Trophoblast cell (in vitro differentiated cells and primary cell): Measurements from ENCODE around the gene CACNA2D4.
A peak's percentile ranks its signal among the peaks of the same experiment; 100 is the strongest.

ENCODE experiments used
- DNase-seq, 2 donors: peaks; one replicate each; pipeline ENCODE4 v3.0.0-alpha.2; 2016
- H2AFZ ChIP-seq: 2 replicates; pipeline ENCODE4 v1.6.1; 2013; ENCODE audit warnings: low read length, moderate library complexity, mild to moderate bottlenecking; ENCODE audit not compliant: insufficient read depth, poor library complexity
- H2AK5ac ChIP-seq: 2 replicates; pipeline ENCODE4 v1.6.1; 2013; ENCODE audit warnings: mild to moderate bottlenecking, low read length
- H2BK120ac ChIP-seq: 2 replicates; pipeline ENCODE4 v1.6.1; 2013; ENCODE audit warnings: low read length, mild to moderate bottlenecking, moderate library complexity; ENCODE audit not compliant: insufficient read depth, poor library complexity
- H2BK12ac ChIP-seq: 2 replicates; pipeline ENCODE4 v1.6.1; 2013; ENCODE audit warnings: mild to moderate bottlenecking, low read length, moderate library complexity
- H2BK5ac ChIP-seq: 2 replicates; pipeline ENCODE4 v1.6.1; 2013; ENCODE audit warnings: low read length, low read depth, moderate library complexity, mild to moderate bottlenecking; ENCODE audit not compliant: poor library complexity
- H3K14ac ChIP-seq: 2 replicates; pipeline ENCODE4 v1.6.1; 2013; ENCODE audit warnings: mild to moderate bottlenecking, low read length
- H3K18ac ChIP-seq: 2 replicates; pipeline ENCODE4 v1.6.1; 2013; ENCODE audit warnings: mild to moderate bottlenecking, low read length
- H3K23ac ChIP-seq: 2 replicates; pipeline ENCODE4 v1.6.1; 2013; ENCODE audit warnings: low read length
- H3K27ac ChIP-seq: 2 replicates; pipeline ENCODE4 v1.5.1; 2013; ENCODE audit warnings: low read depth, mild to moderate bottlenecking, inconsistent platforms, low read length, moderate library complexity
- H3K27me3 ChIP-seq: 2 replicates; pipeline ENCODE4 v1.6.1; 2013; ENCODE audit warnings: inconsistent platforms, mild to moderate bottlenecking, low read length, moderate library complexity; ENCODE audit not compliant: insufficient read depth
- H3K36me3 ChIP-seq, 2 experiments: 1 replicate in 1 of 2; 2 replicates in 1 of 2; pipeline ENCODE4 v1.6.1; 2013; ENCODE audit warnings: low read length in 2 of 2, mild to moderate bottlenecking in 2 of 2, moderate library complexity in 1 of 2; ENCODE audit not compliant: insufficient read depth in 2 of 2, control insufficient read depth in 1 of 2
- H3K4ac ChIP-seq: 2 replicates; pipeline ENCODE4 v1.6.1; 2013; ENCODE audit warnings: low read depth, mild to moderate bottlenecking, low read length, moderate library complexity
- H3K4me1 ChIP-seq, 2 experiments: 1 replicate in 1 of 2; 2 replicates in 1 of 2; pipeline ENCODE4 v1.6.1; 2013; ENCODE audit warnings: low read length in 2 of 2, mild to moderate bottlenecking in 2 of 2, moderate library complexity in 1 of 2; ENCODE audit not compliant: insufficient read depth in 2 of 2, control insufficient read depth in 1 of 2
- H3K4me2 ChIP-seq: 2 replicates; pipeline ENCODE4 v1.6.1; 2013; ENCODE audit warnings: inconsistent platforms, mild to moderate bottlenecking, low read length, moderate library complexity
- H3K4me3 ChIP-seq: 2 replicates; pipeline ENCODE4 v1.5.1; 2013; ENCODE audit warnings: mild to moderate bottlenecking, low read depth, low read length, inconsistent platforms
- H3K79me1 ChIP-seq: one replicate; pipeline ENCODE4 v1.6.1; 2013; ENCODE audit warnings: low read length
- H3K79me2 ChIP-seq: 2 replicates; pipeline ENCODE4 v1.6.1; 2013; ENCODE audit warnings: low read length, mild to moderate bottlenecking; ENCODE audit not compliant: control insufficient read depth, insufficient read depth, poor library complexity
- H3K9ac ChIP-seq: 2 replicates; pipeline ENCODE4 v1.6.1; 2013; ENCODE audit warnings: mild to moderate bottlenecking, low read length
- H3K9me3 ChIP-seq: 2 replicates; pipeline ENCODE4 v1.6.1; 2013; ENCODE audit warnings: low read depth, mild to moderate bottlenecking, control low read depth, inconsistent platforms, low read length; ENCODE audit not compliant: insufficient read depth
- H4K12ac ChIP-seq: 2 replicates; pipeline ENCODE4 v1.6.1; 2013; ENCODE audit warnings: low read depth, mild to moderate bottlenecking, low read length, moderate library complexity
- H4K8ac ChIP-seq: 2 replicates; pipeline ENCODE4 v1.6.1; 2013; ENCODE audit warnings: low read depth, mild to moderate bottlenecking, low read length, moderate library complexity
- H4K91ac ChIP-seq: one replicate; pipeline ENCODE4 v1.6.1; 2013; ENCODE audit warnings: low read depth, mild to moderate bottlenecking, low read length, moderate library complexity
- WGBS: extraction: QIAGEN DNeasy Blood & Tissue Kit; methylation state at CpG from one replicate; pipeline ENCODE4 v1.1.7; 2013; ENCODE audit warnings: missing lambda C conversion rate; ENCODE audit not compliant: insufficient read length, insufficient coverage; ENCODE audit errors: extremely low coverage; 5-methylcytosine and 5-hydroxymethylcytosine counted together

The CACNA2D4 gene

DNA sequence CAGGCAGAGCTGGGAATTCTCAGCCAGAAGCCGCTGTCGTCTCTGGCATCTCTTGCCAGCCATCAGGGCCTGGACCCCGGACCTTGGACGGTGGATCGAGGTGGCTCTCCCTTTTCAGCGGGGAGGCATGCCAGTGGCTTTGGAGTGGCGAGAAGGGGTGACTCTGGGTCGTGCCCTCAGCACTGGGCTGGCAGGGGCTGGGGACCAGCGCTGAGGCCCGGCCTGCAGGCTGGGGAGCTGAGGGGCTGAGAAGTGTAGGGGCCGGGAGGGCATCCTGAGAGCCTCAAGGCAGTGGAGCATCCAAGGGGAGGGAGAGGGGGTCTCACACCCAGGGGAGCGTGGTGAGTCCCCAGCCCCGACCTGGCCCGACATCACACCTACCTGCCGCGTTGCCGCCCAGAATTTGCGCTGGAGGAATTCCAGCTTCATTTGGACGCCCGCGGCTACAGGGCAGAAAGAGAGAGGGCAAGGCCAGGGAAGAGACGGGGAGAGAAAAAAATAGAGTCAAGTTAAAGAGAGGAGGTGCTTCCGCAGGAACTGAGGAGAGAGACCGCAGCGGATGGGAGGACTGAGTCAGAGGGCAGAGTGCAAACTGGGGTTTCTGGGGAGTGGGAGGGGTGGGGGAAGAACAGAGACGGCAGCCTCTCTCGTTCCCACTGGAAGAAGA is 107.0 kb downstream of the CACNA2D4 start:
- H3K27ac ChIP-seq = no peak overlapping the region
- no peak overlapping the region for H3K4ac ChIP-seq
- H3K27me3 ChIP-seq = no peaks in the 10 kb centered on the region
- WGBS = no CpG with 5 or more reads among the region's 27 CpGs
- H4K91ac ChIP-seq = no peak overlapping the region
- no peak overlapping the region for H3K9ac ChIP-seq
- no peak overlapping the region for H3K4me3 ChIP-seq
- no peak for DNase-seq
- H2BK12ac ChIP-seq = no peak overlapping the region
- no peak overlapping the region for H3K4me2 ChIP-seq
- H2BK120ac ChIP-seq = no peak overlapping the region
- H2BK5ac ChIP-seq = no peak overlapping the region
- H3K79me1 ChIP-seq = no peaks in the 10 kb centered on the region
- no peaks in the 10 kb centered on the region for H3K79me2 ChIP-seq
- H2AFZ ChIP-seq = no peak overlapping the region
- no peak overlapping the region for H3K14ac ChIP-seq
- H3K9me3 ChIP-seq = peaks cover 7% of the 10 kb centered on the region
- H4K8ac ChIP-seq = no peak overlapping the region
- H3K18ac ChIP-seq = no peak overlapping the region
- no peak overlapping the region for H2AK5ac ChIP-seq
- no peak overlapping the region for H4K12ac ChIP-seq
- peaks cover 0 to 5% of the 10 kb centered on the region in 2 experiments for H3K4me1 ChIP-seq
- no peak overlapping the region for H3K23ac ChIP-seq
- no peaks in the 10 kb centered on the region for H3K36me3 ChIP-seq

GRCh38 chr12:1810931-1811280 is 107.5 kb downstream of the CACNA2D4 start:
- no peaks in the 10 kb centered on the region for H3K79me2 ChIP-seq
- no CpG with 5 or more reads among the region's 10 CpGs for WGBS

DNA sequence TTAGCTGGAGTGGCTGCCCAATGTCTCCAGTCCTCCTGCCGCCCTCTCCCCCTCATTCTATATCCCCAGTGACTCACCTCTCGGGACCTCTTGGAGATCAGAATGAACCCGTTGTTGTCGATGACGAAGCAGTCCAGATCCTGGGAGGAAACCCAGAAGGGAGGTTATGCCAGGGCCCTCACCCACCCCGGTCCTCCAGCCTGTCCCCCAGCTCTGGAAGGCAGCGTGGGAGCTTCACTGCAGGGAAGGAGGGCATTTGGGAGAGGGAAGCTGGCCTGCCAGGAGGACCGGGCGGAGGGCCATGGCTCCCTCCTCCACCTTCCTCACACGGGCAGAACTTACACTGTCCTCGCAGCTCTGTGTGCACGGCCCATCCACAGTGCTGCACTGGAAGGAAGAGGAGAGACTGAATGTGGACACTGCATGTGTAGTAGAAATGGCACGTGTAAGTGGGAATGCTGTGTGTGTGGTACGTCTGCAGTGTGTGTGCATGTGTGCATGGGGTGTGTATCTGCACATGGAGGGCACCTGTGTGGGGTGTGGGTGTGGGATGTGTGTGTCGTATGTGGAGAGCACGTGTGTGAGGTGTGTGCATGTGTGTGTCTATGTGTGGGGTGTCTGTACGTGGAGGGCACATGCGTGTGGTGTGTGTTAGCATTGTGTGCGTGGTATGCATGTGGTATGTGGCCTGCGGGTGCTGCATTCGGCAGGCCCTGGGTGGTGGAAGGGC is 108.1 kb downstream of the CACNA2D4 start:
- Histone ChIP-seq H3K14ac (no peak overlapping the region), H3K4me2 (no peak overlapping the region), H3K18ac (no peak overlapping the region), H2BK5ac (no peak overlapping the region), H3K27me3 (no peaks in the 10 kb centered on the region), H2AFZ (no peak overlapping the region), H4K8ac (no peak overlapping the region), H4K12ac (no peak overlapping the region), H2BK12ac (no peak overlapping the region), H3K36me3 (no peaks in the 10 kb centered on the region), H3K79me2 (no peaks in the 10 kb centered on the region), H2AK5ac (no peak overlapping the region), H3K79me1 (no peaks in the 10 kb centered on the region), H2BK120ac (no peak overlapping the region), H3K4me3 (peak overlapping the region; percentile 51), H3K27ac (no peak overlapping the region), H3K9me3 (peaks cover 7% of the 10 kb centered on the region), H3K4ac (no peak overlapping the region), H3K4me1 (peaks cover 0 to 5% of the 10 kb centered on the region in 2 experiments), H3K9ac (no peak overlapping the region), H4K91ac (no peak overlapping the region), H3K23ac (peak overlapping the region; percentile 37)
- DNase-seq = no peak
- no CpG with 5 or more reads among the region's 21 CpGs for WGBS

More at GRCh38 chr12:1810931-1811280, 107.5 kb downstream of the CACNA2D4 start:
- H3K14ac ChIP-seq = no peak overlapping the region
- peaks cover 0 to 5% of the 10 kb centered on the region in 2 experiments for H3K4me1 ChIP-seq
- no peak overlapping the region for H2BK120ac ChIP-seq
- H4K8ac ChIP-seq = no peak overlapping the region
- no peak overlapping the region for H3K23ac ChIP-seq
- no peak overlapping the region for H4K91ac ChIP-seq
- H3K27ac ChIP-seq = no peak overlapping the region
- H2BK12ac ChIP-seq = no peak overlapping the region
- H3K9me3 ChIP-seq = peaks cover 7% of the 10 kb centered on the region
- H3K4ac ChIP-seq = no peak overlapping the region
- H2BK5ac ChIP-seq = no peak overlapping the region
- no peak overlapping the region for H4K12ac ChIP-seq
- no peaks in the 10 kb centered on the region for H3K36me3 ChIP-seq
- no peak overlapping the region for H2AK5ac ChIP-seq
- no peak overlapping the region for H3K4me2 ChIP-seq
- H3K18ac ChIP-seq = no peak overlapping the region
- H3K9ac ChIP-seq = no peak overlapping the region
- no peak for DNase-seq
- H3K79me1 ChIP-seq = no peaks in the 10 kb centered on the region
- H2AFZ ChIP-seq = no peak overlapping the region
- no peak overlapping the region for H3K4me3 ChIP-seq
- H3K27me3 ChIP-seq = no peaks in the 10 kb centered on the region

- Histone ChIP-seq H2BK12ac (no peak overlapping the region), H2BK120ac (no peak overlapping the region), H3K27ac (no peak overlapping the region), H4K12ac (no peak overlapping the region), H3K36me3 (no peaks in the 10 kb centered on the region), H3K27me3 (no peaks in the 10 kb centered on the region), H2BK5ac (no peak overlapping the region), H3K18ac (no peak overlapping the region), H3K4me3 (no peak overlapping the region), H3K79me2 (no peaks in the 10 kb centered on the region), H3K9ac (no peak overlapping the region), H4K91ac (no peak overlapping the region), H2AK5ac (no peak overlapping the region), H3K4me1 (peaks cover 0 to 5% of the 10 kb centered on the region in 2 experiments), H3K14ac (no peak overlapping the region), H4K8ac (no peak overlapping the region), H3K79me1 (no peaks in the 10 kb centered on the region), H3K9me3 (peaks cover 7% of the 10 kb centered on the region), H2AFZ (no peak overlapping the region), H3K23ac (no peak overlapping the region), H3K4me2 (no peak overlapping the region), H3K4ac (no peak overlapping the region)
- DNase-seq = no peak
- no CpG with 5 or more reads among the region's 13 CpGs for WGBS
Observed at GRCh38 chr12:1809591-1810190, 108.8 kb downstream of the CACNA2D4 start.
